ENCODE results near the gene KDELR3. TPM values are rescaled to one million over a fixed set of nuclear protein-coding genes. Genes with fewer than 3 reads are reported as not detected.
A peak's percentile ranks its signal among the peaks of the same experiment; 100 is the strongest.

KDELR3 gene
- total and polyA plus RNA-seq, 2 of the 8 experiments (the other 6 are each of a cell fraction or from before 2014, with no cell fraction given), result 7.9 to 13.0 TPM

GRCh38 chr22:38440747-38441350 lies 27.0 kb upstream of the KDELR3 start:
- Histone ChIP-seq H3K18ac (ENCODE audit: extremely low read depth, low read length) (no peak overlapping the region), H4K91ac (replicated peaks; ENCODE audit: insufficient read length, low read length) (no peak overlapping the region), H2BK12ac (ENCODE audit: low read depth, low read length) (no peak overlapping the region), H3K9ac (replicated peaks in 1 of 4; ENCODE audit: extremely low read depth in 1 of 4, low read depth in 3 of 4, low read length in 3 of 4) (no peak overlapping the region), H3K4me3 (ENCODE audit: extremely low read depth in 1 of 4, insufficient read depth in 2 of 4, low read depth in 3 of 4, low read length in 4 of 4) (no peak overlapping the region), H3K36me3 (ENCODE audit: control insufficient read depth in 2 of 4, insufficient read depth in 4 of 4, low read length in 3 of 4) (no peaks in the 10 kb centered on the region), H2BK5ac (ENCODE audit: low read depth, low read length) (no peak overlapping the region), H3K79me2 (ENCODE audit: control insufficient read depth in 1 of 2, insufficient read depth in 2 of 2, low read length in 2 of 2) (no peaks in the 10 kb centered on the region), H4K5ac (ENCODE audit: insufficient read length, low read depth, low read length) (no peak overlapping the region), H3K27ac (ENCODE audit: low read depth, low read length) (no peak overlapping the region), H4K8ac (ENCODE audit: extremely low read depth, insufficient read depth, low read length) (no peak overlapping the region), H3K23me2 (ENCODE audit: low read depth, low read length) (no peaks in the 10 kb centered on the region), H2BK20ac (ENCODE audit: low read length) (no peak overlapping the region), H3K14ac (ENCODE audit: insufficient read length) (no peak overlapping the region), H2AFZ (ENCODE audit: low read length) (no peak overlapping the region), H2AK5ac (ENCODE audit: low read depth, low read length) (no peak overlapping the region), H3K4ac (replicated peaks; ENCODE audit: insufficient read length, low read depth, low read length) (no peak overlapping the region), H3K56ac (replicated peaks; ENCODE audit: insufficient read length, low read depth, low read length) (no peak overlapping the region), H3K23ac (ENCODE audit: insufficient read length) (no peak overlapping the region), H3K4me1 (replicated peaks in 1 of 4; ENCODE audit: control insufficient read depth in 3 of 4, insufficient read depth in 4 of 4, low read length in 3 of 4) (peaks cover 0 to 2% (median 0%) of the 10 kb centered on the region in 4 experiments; a peak in 2 of 7 replicates), H3K27me3 (replicated peaks in 1 of 4; ENCODE audit: control insufficient read depth in 3 of 4, extremely low read depth in 1 of 4, insufficient read depth in 3 of 4, low read length in 3 of 4) (no peaks in the 10 kb centered on the region), H2BK15ac (ENCODE audit: low read length) (no peak overlapping the region), H2BK120ac (replicated peaks; ENCODE audit: low read depth, low read length) (no peak overlapping the region), H4K20me1 (replicated peaks in 1 of 2; ENCODE audit: control insufficient read depth in 1 of 2, insufficient read depth in 2 of 2, low read length in 2 of 2) (peaks cover 0 to 4% of the 10 kb centered on the region in 2 experiments), H3K79me1 (ENCODE audit: low read depth, low read length) (no peaks in the 10 kb centered on the region; the same call in 1 of the 2 replicates), H3K9me3 (ENCODE audit: insufficient read depth in 2 of 2, low read depth in 1 of 2, low read length in 1 of 2) (no peaks in the 10 kb centered on the region), H3K4me2 (ENCODE audit: insufficient read depth in 1 of 2, low read depth in 2 of 2, low read length in 2 of 2) (no peak overlapping the region)
- TF ChIP-seq ATF2 (IDR thresholded peaks at IDR 0.05; ENCODE audit: low read length) (no peak), CTCF (IDR thresholded peaks at IDR 0.05; ENCODE audit: control extremely low read depth in 1 of 3, insufficient read depth in 1 of 3, low read depth in 1 of 3, low read length in 3 of 3) (peak in 2 of 3 experiments; percentile 5 to 11; a peak in 2 of 4 replicates)
- ChIA-PET POLR2A (ENCODE audit: partially characterized antibody) (interaction anchor here (0.6 to 1.8 kb wide), 4 partner anchors 9 to 39 kb away, joined by 3 to 5 read pairs (median 3); no protein-coding TSS in a partner anchor), CTCF (ENCODE audit: partially characterized antibody) (interaction anchor here (0.9 to 1.5 kb wide), 3 partner anchors 13 to 131 kb away, joined by 3 to 5 read pairs (median 3); no protein-coding TSS in a partner anchor)
- 88% methylated on average over 14 of the region's 14 CpGs; no CpG with 5 or more reads in 1 of the 2 experiments for WGBS, 2 experiments (ENCODE audit: extremely low coverage in 1 of 2, insufficient coverage in 1 of 2, insufficient read length in 1 of 2, insufficient replicate concordance in 2 of 2, low coverage in 1 of 2, low lambda C conversion rate in 2 of 2, missing lambda C conversion rate in 1 of 2)
- DNase-seq (ENCODE audit: low read depth in 1 of 2, low spot score in 2 of 2), result no peak
- no peak for FAIRE-seq
